Right forelimb (tissue), 1 donor: ENCODE measurements around the gene NUCKS1.

ENCODE experiments used
- DNase-seq: peaks from one replicate; pipeline ENCODE4 v3.0.0-alpha.2; 2018

Gene NUCKS1

GRCh38 chr1:205667909-205668643, 81.9 kb downstream of the NUCKS1 start:
- DNase-seq: no peak

GRCh38 chr1:205666372-205667166, 83.4 kb downstream of the NUCKS1 start:
- DNase-seq: no peak

- no peak for DNase-seq
Measured at GRCh38 chr1:205665201-205666045, 84.6 kb downstream of the NUCKS1 start.

GRCh38 chr1:205664399-205665017, 85.5 kb downstream of the NUCKS1 start:
- DNase-seq: no peak

- no peak for DNase-seq
Measured at GRCh38 chr1:205663286-205663936, 86.6 kb downstream of the NUCKS1 start.
